GM23338 (cell line): Measurements from ENCODE around the gene THSD4. TPM values are rescaled to one million over a fixed set of nuclear protein-coding genes. Genes with fewer than 3 reads are reported as not detected.

Experiments used
- ATAC-seq: fragments of 200-7000 bp; cut with Tn5 transposase; 3 replicates; pipeline ENCODE4 v1.9.1; 2020
- DNase-seq: peaks from one replicate; pipeline ENCODE4 v3.0.0-alpha.2; 2015; ENCODE audit warnings: low spot score
- H2AFZ ChIP-seq: fragments of 200-600 bp; sonication (generic); 2 replicates; pipeline ENCODE4 v1.8.0; 2016; ENCODE audit warnings: antibody characterized with exemption, mild to moderate bottlenecking, moderate library complexity
- H3F3A ChIP-seq: fragments of 200-600 bp; sonication (generic); replicated peaks from 2 replicates; pipeline ENCODE4 v1.8.0; 2017; ENCODE audit warnings: antibody characterized with exemption, mixed run types, low read depth
- H3K27ac ChIP-seq: fragments of 200-600 bp; sonication (generic); 2 replicates; pipeline ENCODE4 v1.6.1; 2016; ENCODE audit warnings: low read depth
- H3K27me3 ChIP-seq: fragments of 200-600 bp; sonication (generic); 2 replicates; pipeline ENCODE4 v1.8.0; 2016; ENCODE audit warnings: mild to moderate bottlenecking, mixed run types, moderate library complexity; ENCODE audit not compliant: insufficient read depth
- H3K36me3 ChIP-seq: fragments of 200-600 bp; sonication (generic); 2 replicates; pipeline ENCODE4 v1.8.0; 2016; ENCODE audit warnings: mild to moderate bottlenecking; ENCODE audit not compliant: insufficient read depth
- H3K4me1 ChIP-seq: fragments of 200-600 bp; sonication (generic); 2 replicates; pipeline ENCODE4 v1.8.0; 2016; ENCODE audit warnings: mild to moderate bottlenecking, moderate library complexity; ENCODE audit not compliant: insufficient read depth
- H3K4me2 ChIP-seq: fragments of 200-600 bp; sonication (generic); 2 replicates; pipeline ENCODE4 v1.7.1; 2017; ENCODE audit warnings: mixed run types
- H3K4me3 ChIP-seq: fragments of 200-600 bp; sonication (generic); 2 replicates; pipeline ENCODE4 v1.6.1; 2016; ENCODE audit warnings: mixed run types
- H3K79me2 ChIP-seq: fragments of 200-600 bp; sonication (generic); replicated peaks from 2 replicates; pipeline ENCODE4 v1.8.0; 2017; ENCODE audit warnings: mild to moderate bottlenecking; ENCODE audit not compliant: insufficient read depth
- H3K9me2 ChIP-seq: fragments of 200-600 bp; sonication (generic); 2 replicates; pipeline ENCODE4 v1.8.0; 2017; ENCODE audit not compliant: insufficient read depth
- H4K20me1 ChIP-seq: fragments of 200-600 bp; sonication (generic); replicated peaks from 2 replicates; pipeline ENCODE4 v1.8.0; 2017; ENCODE audit warnings: mild to moderate bottlenecking; ENCODE audit not compliant: insufficient read depth
- H3K27ac Mint-ChIP-seq: 2 replicates; pipeline ENCODE4 v1.8.0; 2020; ENCODE audit warnings: inconsistent platforms, mild to moderate bottlenecking, moderate library complexity, mixed read lengths
- H3K27me3 Mint-ChIP-seq: 3 replicates; pipeline ENCODE4 v1.8.0; 2022; ENCODE audit warnings: low read depth, mild to moderate bottlenecking, moderate library complexity, mixed read lengths, inconsistent platforms; ENCODE audit not compliant: insufficient read depth, poor library complexity
- H3K36me3 Mint-ChIP-seq: 3 replicates; pipeline ENCODE4 v1.8.0; 2021; ENCODE audit warnings: low read depth, mild to moderate bottlenecking, inconsistent platforms, moderate library complexity, mixed read lengths
- H3K4me1 Mint-ChIP-seq: 3 replicates; pipeline ENCODE4 v1.8.0; 2020; ENCODE audit warnings: mild to moderate bottlenecking, inconsistent platforms, mixed read lengths
- H3K4me3 Mint-ChIP-seq: 3 replicates; pipeline ENCODE4 v1.8.0; 2021; ENCODE audit warnings: moderate library complexity, mild to moderate bottlenecking, inconsistent platforms, mixed read lengths
- H3K9me3 Mint-ChIP-seq: 3 replicates; pipeline ENCODE4 v1.8.0; 2020; ENCODE audit warnings: moderate library complexity, mild to moderate bottlenecking, inconsistent platforms, mixed read lengths
- CREB1 ChIP-seq: fragments of 250-450 bp; sonication (Bioruptor Pico); IDR thresholded peaks from 2 replicates; pipeline ENCODE4 v1.5.0; 2020; ENCODE audit warnings: low read depth, mild to moderate bottlenecking, moderate library complexity
- CTCF ChIP-seq, 2 experiments: fragments of 200-600 bp in 1 of 2; sonication (generic) in 1 of 2; conservative IDR thresholded peaks; 2 replicates each; pipeline versions ENCODE4 v1.5.1 to v1.6.1; 2016 to 2017; ENCODE audit warnings: antibody characterized with exemption in 2 of 2, low read depth in 2 of 2, mild to moderate bottlenecking in 2 of 2, moderate library complexity in 1 of 2
- EZH2 ChIP-seq: fragments of 200-600 bp; sonication (generic); IDR thresholded peaks from one replicate; pipeline ENCODE4 v1.8.0; 2017; ENCODE audit warnings: antibody characterized with exemption, mild to moderate bottlenecking, low read depth; ENCODE audit not compliant: unreplicated experiment
- POLR2AphosphoS5 ChIP-seq: IDR thresholded peaks from 2 replicates; pipeline ENCODE4 v1.6.1; 2016; ENCODE audit warnings: antibody characterized with exemption, low read depth
- ZNF331 ChIP-seq: fragments of 250-450 bp; sonication (Bioruptor Pico); IDR thresholded peaks from 2 replicates; pipeline ENCODE4 v1.5.0; 2020; ENCODE audit warnings: low read depth, mild to moderate bottlenecking, moderate library complexity
- polyA plus RNA-seq: library from polyadenylated mRNA; unstranded; fragments of >200 nt; fragmentation: Nextera tagmentation; extraction: Ambion mirVana; gene quantifications from 2 replicates; pipeline ENCODE4 v1.2.1, GENCODE V29; 2016
- total RNA-seq: library from RNA; depleted of rRNA; stranded (reverse); fragments of >200 nt; shearing (Covaris generic); gene quantifications from 2 replicates; pipeline ENCODE4 v1.2.3, GENCODE V29; 2014
- TF ChIP-seq, protein P1 (sequence below): fragments of 250-450 bp; sonication (Bioruptor Pico); IDR thresholded peaks from 2 replicates; pipeline ENCODE4 v1.5.0; 2020; ENCODE audit warnings: mild to moderate bottlenecking, moderate library complexity

THSD4 gene
- total and polyA plus RNA-seq, 2 experiments from 2014 or later, result 2.0 to 7.4 TPM

- peak; percentile 30 for DNase-seq
- H3K79me2 ChIP-seq, result no peaks in the 10 kb centered on the region
- TF ChIP-seq ZNF331 (CRISPR knock-in tag) (no peak), CTCF (conservative IDR thresholded peaks at IDR 0.05; ENCODE audit: low read depth in 2 of 2) (no peak), CREB1 (CRISPR knock-in tag) (no peak), POLR2AphosphoS5 (no peak), EZH2 (no peak)
- TF ChIP-seq, protein P1, sequence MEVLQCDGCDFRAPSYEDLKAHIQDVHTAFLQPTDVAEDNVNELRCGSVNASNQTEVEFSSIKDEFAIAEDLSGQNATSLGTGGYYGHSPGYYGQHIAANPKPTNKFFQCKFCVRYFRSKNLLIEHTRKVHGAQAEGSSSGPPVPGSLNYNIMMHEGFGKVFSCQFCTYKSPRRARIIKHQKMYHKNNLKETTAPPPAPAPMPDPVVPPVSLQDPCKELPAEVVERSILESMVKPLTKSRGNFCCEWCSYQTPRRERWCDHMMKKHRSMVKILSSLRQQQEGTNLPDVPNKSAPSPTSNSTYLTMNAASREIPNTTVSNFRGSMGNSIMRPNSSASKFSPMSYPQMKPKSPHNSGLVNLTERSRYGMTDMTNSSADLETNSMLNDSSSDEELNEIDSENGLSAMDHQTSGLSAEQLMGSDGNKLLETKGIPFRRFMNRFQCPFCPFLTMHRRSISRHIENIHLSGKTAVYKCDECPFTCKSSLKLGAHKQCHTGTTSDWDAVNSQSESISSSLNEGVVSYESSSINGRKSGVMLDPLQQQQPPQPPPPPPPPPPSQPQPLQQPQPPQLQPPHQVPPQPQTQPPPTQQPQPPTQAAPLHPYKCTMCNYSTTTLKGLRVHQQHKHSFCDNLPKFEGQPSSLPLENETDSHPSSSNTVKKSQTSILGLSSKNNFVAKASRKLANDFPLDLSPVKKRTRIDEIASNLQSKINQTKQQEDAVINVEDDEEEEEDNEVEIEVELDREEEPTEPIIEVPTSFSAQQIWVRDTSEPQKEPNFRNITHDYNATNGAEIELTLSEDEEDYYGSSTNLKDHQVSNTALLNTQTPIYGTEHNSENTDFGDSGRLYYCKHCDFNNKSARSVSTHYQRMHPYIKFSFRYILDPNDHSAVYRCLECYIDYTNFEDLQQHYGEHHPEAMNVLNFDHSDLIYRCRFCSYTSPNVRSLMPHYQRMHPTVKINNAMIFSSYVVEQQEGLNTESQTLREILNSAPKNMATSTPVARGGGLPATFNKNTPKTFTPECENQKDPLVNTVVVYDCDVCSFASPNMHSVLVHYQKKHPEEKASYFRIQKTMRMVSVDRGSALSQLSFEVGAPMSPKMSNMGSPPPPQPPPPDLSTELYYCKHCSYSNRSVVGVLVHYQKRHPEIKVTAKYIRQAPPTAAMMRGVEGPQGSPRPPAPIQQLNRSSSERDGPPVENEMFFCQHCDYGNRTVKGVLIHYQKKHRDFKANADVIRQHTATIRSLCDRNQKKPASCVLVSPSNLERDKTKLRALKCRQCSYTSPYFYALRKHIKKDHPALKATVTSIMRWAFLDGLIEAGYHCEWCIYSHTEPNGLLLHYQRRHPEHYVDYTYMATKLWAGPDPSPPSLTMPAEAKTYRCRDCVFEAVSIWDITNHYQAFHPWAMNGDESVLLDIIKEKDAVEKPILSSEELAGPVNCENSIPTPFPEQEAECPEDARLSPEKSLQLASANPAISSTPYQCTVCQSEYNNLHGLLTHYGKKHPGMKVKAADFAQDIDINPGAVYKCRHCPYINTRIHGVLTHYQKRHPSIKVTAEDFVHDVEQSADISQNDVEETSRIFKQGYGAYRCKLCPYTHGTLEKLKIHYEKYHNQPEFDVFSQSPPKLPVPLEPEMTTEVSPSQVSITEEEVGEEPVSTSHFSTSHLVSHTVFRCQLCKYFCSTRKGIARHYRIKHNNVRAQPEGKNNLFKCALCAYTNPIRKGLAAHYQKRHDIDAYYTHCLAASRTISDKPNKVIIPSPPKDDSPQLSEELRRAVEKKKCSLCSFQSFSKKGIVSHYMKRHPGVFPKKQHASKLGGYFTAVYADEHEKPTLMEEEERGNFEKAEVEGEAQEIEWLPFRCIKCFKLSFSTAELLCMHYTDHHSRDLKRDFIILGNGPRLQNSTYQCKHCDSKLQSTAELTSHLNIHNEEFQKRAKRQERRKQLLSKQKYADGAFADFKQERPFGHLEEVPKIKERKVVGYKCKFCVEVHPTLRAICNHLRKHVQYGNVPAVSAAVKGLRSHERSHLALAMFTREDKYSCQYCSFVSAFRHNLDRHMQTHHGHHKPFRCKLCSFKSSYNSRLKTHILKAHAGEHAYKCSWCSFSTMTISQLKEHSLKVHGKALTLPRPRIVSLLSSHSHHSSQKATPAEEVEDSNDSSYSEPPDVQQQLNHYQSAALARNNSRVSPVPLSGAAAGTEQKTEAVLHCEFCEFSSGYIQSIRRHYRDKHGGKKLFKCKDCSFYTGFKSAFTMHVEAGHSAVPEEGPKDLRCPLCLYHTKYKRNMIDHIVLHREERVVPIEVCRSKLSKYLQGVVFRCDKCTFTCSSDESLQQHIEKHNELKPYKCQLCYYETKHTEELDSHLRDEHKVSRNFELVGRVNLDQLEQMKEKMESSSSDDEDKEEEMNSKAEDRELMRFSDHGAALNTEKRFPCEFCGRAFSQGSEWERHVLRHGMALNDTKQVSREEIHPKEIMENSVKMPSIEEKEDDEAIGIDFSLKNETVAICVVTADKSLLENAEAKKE (CRISPR knock-in tag), result no peak
- no peak overlapping the region for H3K4me3 Mint-ChIP-seq
- H3K4me1 ChIP-seq, result peaks cover 19% of the 10 kb centered on the region
- no peaks in the 10 kb centered on the region for H3K9me2 ChIP-seq
- H3K27me3 Mint-ChIP-seq, result peaks cover 10% of the 10 kb centered on the region
- H3K4me1 Mint-ChIP-seq, result peaks cover 25% of the 10 kb centered on the region
- no peaks in the 10 kb centered on the region for H3K27me3 ChIP-seq
- H3K36me3 Mint-ChIP-seq, result no peaks in the 10 kb centered on the region; the same call in 2 of the 3 replicates
- H3K27ac Mint-ChIP-seq, result no peak overlapping the region
- peaks cover 4% of the 10 kb centered on the region; the same call in 1 of the 2 replicates for H3F3A ChIP-seq
- no peaks in the 10 kb centered on the region for H3K36me3 ChIP-seq
- no peak overlapping the region for H3K4me2 ChIP-seq
- no peaks in the 10 kb centered on the region; the same call in 2 of the 3 replicates for H3K9me3 Mint-ChIP-seq
- H3K27ac ChIP-seq, result no peak overlapping the region
- ATAC-seq, result no peak; the same call in 2 of the 3 replicates
- no peaks in the 10 kb centered on the region for H4K20me1 ChIP-seq
- H2AFZ ChIP-seq, result no peak overlapping the region
- H3K4me3 ChIP-seq, result no peak overlapping the region
Observed at GRCh38 chr15:71811036-71811736, 695.9 kb downstream of the THSD4 start.
